NCI-H2107 (cell line): Measurements from ENCODE around the gene KCNJ6.
A peak's percentile ranks its signal among the peaks of the same experiment; 100 is the strongest.
"Not testable (repeated sequence)": the region's sequence is repeated elsewhere in the genome, so short reads cannot be mapped to it uniquely, and the experiment has no call there.

Experiments
- DNase-seq: peaks from one replicate; lab custom pipeline; 2025; lab: John Stamatoyannopoulos, UW

Gene KCNJ6

DNA sequence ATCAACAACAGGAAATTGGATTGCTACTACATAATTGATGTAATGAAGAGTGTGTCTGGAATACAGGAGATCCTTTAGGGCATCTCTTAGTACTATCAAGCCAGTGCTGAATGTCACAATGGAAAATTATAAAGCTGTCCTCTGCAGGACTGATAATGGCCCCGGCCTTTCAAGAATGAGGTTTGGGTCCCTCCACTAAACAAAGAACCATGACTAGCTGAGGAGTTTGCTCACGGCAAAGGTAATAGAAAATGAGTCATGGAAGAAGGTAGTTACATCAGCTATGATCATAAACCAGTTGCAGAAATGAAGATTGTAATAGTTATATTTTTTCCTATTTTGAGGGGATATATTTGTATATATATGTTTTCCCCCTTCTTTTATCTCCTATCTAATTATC, 145.8 kb downstream of the KCNJ6 start:
- no peak for DNase-seq

DNA sequence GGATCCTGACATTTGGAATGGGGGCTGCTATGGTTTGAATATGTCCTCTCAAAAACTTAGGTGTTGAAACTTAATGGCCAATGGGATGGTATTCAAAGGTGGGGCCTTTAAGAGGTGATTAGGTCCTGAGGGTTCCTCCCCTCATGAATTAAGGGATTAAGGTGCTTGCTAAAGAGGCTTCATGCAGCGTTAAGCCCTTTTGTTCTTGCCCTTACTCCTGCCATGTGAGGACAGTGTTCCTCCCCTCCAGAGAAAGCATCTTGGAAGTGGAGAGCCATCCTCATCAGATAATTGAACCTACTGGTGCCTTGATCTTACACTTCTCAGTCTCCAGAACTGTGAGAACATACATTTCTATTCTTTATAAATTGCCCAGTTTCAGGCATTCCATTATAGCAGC, 146.6 kb downstream of the KCNJ6 start:
- DNase-seq, result no peak

DNA sequence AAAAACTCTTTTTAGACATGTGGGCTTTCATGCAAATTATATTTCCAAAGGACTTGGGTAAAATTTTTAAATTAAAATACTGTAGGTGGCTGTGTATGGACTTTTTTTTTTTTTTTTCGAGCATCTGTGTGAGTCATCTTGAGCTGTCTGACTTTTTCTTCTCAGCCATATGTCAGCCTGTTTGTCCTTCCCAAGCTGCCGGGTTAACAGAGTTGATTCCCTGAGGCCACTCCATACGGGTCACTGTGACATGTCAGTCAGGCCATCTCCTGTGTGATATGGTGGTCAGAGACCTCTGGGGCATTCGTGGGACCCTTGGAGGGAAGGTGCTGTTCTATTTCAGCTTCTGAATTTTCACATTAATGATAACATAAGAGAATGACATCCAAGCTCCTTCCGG, 148.3 kb downstream of the KCNJ6 start:
- no peak for DNase-seq

DNA sequence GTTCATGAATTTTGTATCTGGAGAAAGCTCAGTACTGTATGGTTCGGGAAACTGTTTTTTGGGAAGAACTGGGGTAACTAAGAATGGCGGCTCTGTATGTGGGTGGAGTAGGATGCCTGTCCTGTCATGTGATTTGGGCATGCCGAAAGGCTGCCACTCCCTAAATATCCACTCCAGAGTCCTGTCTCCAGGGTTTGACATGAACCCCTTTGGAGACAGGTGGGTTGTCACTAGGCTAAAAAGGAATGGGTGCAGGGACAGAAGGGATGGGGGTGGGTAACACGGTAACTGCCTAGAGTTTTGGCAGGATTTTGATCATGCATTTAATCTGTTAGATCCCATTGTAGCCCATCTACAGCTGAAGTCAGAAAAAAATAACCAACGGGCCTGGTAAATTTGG, 150.1 kb downstream of the KCNJ6 start:
- no peak for DNase-seq

DNA sequence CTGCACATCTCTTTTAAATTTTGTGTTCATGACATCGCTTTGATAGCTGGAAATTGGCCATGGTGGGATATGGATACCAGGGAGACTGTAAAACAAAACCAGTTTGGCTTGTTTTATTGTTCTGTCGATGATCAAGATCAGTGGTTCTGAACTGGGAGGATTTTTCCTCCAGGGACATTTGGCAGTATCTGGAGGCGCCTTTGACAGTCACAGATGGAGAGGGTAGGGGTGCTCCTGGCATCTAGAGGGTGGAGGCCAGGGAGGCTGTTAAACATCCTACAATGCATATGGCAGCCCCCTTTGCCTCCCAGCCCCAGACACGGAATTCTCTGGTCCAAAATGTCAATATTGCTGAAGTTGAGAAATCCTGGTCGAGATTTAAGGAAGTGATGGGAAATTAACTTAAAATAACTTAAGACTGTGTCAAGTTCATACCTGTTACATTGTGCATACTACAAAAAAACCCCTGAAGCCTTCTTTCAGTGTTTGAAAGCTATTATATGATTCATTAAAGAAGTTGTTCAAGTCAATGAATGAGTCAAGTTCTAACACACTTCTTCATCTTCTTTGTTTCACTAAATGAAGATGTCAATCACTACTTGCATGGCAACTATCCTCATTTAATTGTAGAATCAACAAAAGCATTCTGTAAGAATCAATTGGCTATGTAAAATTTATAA, 150.9 kb downstream of the KCNJ6 start:
- DNase-seq, result no peak

DNA sequence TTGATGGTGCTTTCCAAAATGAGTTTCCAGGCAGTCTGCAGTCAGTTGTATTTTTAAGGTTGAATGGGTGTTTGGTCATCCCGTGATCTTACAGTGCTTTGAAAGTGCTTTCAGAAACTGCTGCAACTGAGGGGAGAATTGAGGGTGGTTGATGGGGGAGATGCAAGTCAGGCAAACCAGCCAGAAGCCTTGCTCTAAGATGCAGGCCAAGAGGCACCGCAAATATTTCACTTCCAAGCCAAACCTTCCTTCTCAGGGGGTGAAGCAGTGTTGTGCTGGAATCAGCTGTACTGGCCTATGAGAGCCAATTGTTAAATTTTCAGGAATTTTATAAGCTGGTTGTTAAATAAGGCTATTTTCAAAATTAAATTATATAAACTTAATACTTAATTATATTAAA, 151.6 kb downstream of the KCNJ6 start:
- DNase-seq, result no peak

DNA sequence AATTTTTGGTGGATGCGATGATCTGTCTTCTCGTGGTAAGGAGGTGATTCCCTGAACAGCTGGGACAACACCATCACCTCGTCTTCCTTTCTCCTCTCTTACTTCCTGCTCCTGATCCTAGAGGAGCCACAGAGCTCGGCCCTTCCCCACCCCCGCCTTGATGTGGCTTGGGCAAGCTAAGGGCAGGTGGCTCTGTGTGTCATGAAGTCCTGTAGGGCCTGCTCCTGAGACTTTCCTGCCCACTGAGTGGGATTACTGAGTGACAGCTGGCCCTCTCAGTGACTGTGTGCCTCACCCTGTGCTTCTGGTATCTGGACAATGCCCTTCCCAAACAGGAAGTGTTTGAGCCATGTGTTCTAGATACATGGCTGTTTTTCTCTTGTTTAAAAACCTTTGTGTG, 153.0 kb downstream of the KCNJ6 start:
- DNase-seq, result no peak

DNA sequence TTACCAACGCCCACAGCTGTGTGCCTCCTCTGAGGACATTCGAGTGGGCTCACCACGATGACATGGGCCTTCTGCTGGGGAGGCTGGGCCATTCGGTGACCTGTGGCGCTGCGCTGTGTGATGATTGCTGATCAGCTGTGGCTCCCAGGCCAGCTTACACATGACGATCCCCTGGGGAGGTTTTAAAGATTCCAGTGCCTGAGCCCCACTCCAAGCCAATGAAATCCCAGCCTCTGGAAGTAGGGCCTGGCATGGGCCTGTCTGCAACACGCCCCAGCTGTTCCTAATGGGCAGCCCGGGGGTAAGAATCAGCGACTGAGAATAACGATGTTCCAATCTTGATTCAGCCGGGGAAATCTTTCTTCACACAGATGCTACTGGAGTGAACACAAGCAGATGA, 153.7 kb downstream of the KCNJ6 start:
- no peak for DNase-seq

DNA sequence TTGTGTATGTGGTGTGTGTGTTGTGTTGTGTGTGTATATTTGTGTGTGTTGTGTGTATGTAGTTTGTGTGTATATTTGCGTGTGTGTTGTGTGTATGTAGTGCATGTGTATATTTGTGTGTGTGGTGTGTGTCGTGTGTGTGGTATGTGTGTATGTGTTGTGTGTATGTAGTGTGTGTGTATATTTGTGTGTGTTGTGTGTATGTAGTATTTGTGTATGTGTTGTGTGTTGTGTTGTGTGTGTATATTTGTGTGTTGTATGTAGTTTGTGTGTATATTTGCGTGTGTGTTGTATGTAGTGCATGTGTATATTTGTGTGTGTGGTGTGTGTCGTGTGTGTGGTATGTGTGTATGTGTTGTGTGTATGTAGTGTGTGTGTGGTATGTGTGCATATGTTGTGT, 154.9 kb downstream of the KCNJ6 start:
- not testable (repeated sequence) for DNase-seq

DNA sequence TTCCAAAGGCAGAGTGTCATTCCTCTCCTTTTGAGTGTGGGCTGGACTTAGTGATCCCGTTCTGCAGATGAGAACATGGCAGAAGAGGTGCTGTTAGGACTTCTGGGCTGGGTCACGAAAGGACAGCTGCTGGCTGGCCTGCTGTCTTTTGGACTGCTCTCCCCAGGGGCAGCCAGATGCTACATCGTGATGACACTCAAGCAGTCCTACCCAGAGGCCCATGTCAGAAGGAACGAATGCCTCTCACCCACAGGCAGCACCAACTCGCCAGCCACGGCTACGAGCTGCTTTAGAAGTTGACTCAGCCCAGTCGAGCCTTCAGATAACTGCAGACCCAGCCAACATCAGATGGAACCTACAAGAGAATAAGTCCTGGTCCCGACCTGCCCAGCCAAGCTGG, 156.5 kb downstream of the KCNJ6 start:
- DNase-seq, result no peak

DNA sequence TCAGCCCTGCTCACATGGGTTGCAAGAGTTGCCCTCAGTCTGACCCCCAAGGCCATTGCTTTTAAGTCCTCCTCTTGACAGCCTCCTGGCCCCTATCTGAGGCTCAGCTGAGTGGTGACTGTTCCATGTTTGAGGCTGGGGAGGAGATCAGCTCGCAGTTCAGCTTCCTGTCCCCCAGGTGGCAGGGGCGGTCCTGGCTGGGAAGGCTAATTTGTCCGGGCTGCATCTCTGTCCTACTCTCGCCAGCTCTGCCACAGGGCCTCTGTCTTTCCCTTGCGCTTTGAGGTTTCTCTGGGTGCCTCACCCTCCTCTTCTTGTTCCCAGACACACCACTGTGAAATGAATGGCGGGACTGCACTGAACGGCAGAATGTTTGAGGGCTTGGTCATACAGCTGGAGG, 157.3 kb downstream of the KCNJ6 start:
- peak; percentile 14 for DNase-seq

DNA sequence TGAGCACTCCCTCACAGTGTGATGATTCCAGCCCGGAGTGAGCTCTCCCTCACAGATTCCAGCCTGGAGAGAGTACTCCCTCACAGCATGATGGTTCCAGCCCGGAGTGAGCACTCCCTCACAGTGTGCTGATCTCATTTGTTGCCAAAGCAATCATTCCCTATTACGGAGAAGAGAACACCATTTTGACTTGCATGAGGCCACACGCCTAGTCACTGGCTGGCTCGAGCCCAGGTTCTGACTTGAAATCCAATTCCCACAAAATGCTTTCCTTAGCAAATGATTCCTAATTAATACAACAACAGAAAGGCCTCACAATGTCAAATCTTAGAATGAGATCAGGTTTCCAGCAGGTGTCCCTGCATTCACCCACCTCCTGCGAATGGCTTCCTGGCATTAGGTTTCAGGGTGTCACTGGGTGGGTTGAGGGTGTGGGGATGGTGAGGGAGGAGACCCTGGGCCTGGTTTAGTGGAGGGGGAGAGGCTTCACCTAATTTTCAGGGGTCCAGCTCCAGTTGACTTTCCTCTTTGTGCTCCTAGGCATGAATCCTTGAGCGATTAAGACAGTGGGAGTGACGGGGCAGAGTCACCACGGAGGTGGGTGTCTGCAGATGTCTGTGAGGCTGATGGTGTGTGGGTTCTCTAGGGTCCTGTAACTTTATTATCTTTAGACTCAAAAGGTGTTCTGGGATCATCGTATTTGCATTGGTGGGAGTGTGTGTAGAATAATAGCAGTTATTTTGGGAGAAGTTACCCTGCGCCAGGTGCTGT, 158.5 kb downstream of the KCNJ6 start:
- peak; percentile 53 for DNase-seq

DNA sequence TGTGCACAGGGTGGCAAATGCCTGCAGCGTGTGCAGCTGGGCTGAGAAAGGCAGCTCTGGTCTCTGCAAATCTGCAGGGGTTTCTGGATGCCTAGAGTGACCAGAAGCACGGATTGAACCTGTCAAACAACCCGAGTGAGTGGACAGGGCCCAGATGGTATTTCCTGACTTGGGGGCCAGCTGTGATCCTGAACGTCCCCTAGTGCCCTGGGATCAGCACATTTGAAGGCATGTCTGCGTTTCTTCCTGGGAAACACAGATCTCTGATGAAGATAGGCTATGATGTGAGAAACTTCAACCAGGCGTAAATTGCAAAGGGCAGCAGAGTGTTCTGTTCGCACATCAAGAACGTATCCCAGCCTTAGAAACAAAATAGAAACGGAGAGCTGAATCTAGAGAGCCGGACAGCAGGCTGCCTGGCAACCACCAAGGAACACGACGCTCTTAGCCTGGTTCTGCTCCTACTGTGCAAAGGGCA, 163.1 kb downstream of the KCNJ6 start:
- DNase-seq, result no peak

DNA sequence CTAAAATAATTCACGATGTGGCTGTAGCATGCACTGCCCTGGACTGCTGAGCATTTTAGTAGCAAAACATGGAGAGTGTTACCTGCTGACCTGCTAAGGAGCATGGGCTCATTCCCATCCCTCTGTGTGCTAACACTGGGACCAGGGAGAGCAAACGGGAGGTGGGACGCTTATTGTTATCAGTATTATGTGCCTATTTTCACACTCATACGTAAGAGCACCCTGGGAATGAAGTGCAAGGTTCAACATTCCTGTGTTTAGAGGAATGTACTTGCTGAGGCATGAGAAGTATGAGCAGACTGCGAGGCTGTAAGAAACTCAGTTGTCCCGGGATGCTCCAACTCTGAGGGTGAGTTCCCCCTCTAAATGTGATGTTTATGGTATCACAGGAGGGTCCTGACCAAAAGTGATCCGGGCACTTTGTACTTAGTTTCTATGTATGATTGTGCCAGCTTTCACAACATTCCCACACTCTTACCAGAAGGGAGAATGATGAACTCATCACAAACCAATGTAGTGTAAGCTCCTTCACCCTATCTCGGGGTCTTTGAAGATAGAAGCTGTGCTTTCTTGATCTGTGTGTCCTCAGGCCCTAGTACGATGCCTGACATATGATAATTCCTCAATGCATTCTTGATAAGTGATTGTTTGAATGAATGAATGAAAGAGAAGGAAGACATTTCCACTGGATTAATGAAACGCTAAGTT, 164.8 kb downstream of the KCNJ6 start:
- no peak for DNase-seq

DNA sequence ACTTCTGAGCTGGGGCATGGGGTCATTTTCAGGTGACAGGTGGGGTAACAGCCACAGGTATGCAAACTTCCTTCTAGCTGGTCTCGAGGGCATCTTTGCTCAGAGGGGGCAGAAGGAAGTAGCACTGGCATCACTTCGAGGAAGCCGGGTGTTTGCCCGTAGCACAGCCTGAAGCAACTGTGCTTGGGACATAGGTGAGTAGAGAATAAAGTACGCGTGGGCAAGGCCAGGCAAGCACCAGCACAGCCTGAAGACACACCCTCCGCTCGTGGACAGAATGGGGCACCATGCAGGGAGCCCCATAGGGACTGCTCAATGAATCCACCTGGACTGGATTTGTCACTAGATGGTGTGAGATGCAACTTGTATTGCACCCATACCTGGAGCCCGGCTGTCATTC, 167.1 kb downstream of the KCNJ6 start:
- DNase-seq, result no peak

DNA sequence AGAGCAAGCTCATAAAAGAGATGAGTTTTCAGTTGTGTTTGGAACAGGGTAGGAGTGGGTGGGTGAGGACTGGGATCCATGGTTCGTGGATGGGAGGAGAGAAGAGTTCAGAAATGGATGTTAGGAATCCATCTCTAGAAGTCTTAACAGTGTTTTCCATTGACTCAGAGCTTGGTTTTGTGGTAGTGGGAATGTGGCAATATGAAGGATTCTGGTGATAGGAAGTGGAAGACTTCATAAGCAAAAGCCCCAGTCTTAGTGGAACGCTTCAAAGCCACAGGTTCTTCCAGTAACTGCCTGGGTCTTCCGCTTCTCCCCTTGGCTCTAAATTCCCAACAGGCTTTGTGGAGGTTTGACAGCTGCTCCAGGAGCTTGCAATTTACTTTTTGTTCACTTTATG, 167.9 kb downstream of the KCNJ6 start:
- DNase-seq, result no peak

DNA sequence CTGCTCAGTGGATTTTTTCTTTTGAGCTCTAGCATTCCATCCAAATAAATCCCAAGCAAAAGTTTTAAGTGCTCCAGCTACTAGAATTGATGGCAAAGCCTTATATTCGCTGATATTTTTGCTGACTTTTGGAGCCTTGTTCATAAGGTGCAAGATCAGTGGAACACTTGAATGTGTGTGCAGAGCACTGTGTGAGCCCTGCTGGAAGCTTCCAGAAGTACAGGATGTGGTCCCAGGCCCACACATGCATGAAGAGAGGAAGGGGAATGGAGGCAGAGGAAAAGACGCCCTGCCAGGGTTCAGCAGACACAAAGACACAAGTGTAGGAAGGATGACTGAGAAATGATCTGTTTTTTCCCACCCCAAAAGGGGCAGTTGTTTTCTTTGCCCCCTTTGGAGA, 169.4 kb downstream of the KCNJ6 start:
- no peak for DNase-seq

DNA sequence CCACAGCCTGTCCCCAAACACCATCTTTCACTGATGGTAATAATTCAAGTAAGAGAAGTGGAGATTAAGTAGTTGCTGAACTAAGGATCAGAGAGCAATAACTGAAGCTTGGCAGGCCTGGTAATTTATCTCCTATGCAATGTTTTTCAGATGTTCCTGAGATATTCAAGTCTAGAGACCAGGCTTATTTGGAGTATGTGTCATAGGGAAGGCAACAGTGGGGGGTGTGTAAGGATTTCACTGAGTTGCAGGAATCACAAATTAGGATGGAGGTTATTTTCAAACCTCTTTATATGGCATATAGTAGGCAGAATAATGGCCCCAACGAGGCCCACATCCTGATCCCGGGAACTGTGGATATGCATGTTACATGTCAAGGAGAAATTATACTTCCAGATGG, 171.7 kb downstream of the KCNJ6 start:
- no peak for DNase-seq

DNA sequence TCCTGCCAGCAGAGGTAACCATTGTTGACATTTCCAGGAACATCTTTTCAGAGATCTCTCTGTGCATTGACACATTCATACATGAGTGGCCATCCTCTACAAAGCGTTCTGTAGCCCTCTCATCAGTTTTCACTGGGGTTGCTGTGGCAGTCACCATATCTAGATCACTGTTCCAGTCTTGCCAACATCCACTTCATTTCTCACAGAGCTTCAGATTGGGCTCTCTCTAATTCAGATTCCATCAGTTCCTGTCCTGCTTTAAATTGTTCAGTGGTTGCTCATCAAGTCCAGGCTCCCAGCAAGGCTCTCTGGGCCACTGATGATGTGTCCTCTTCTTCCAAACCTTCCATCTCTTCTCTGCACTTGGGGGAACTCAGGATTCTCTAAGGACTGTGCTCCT, 173.7 kb downstream of the KCNJ6 start:
- DNase-seq, result no peak

DNA sequence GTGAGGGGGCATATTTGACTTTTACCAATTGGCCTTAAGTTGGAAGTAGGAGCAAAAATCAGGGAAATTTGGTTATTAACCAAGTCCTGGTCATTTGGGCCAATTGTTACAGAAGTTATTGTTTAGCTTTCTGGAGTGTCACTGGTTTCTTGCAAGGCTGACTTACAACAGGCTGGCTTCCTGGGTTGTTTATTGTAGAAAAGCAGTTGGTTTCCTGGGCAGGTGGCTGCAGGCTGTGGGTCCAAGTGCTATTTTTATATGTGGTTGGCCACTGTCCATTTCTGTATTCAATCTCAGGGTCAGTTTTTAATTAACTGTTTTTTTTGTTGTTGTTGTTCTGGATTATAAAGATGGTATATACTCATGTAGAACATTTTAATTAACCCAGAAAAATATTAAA, 174.1 kb downstream of the KCNJ6 start:
- DNase-seq, result no peak

DNA sequence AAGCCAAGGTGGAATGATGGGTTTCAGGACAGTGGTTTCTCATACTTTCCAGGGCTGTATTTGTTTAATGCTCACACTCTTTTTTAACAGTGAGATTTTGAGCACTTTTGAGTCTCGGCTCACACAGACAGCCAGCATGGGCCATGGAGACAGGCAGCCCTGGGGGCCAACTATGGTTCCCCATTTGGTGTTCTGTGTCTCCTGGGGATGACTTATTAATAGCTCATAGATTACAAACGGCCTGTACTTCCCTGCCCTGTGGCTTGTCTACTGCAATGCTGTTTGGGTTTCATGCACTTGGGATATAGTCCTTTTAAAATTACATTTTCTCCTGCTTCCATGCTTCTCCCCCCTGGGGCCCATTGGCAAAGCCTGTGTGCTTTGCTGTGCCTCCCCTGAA, 178.3 kb downstream of the KCNJ6 start:
- DNase-seq, result no peak

DNA sequence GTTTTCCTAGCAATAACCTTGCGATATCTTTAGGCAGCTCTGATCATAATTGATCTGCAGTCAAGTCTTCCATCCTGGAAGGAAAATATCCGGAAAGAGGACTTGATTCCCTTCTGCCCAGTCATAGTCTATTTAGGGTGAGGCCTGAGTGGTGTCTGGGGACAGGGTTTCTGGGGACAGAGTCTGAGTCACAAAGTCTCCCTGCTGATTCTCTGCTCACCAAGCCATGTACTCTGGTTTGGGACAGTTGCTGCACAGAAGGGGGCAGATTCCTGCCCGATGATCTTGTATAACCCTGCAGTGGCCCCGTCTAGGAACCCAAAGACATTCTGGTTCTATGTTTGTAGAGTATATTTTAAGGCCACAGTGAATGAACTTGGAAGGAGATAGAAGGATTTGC, 178.8 kb downstream of the KCNJ6 start:
- no peak for DNase-seq

DNA sequence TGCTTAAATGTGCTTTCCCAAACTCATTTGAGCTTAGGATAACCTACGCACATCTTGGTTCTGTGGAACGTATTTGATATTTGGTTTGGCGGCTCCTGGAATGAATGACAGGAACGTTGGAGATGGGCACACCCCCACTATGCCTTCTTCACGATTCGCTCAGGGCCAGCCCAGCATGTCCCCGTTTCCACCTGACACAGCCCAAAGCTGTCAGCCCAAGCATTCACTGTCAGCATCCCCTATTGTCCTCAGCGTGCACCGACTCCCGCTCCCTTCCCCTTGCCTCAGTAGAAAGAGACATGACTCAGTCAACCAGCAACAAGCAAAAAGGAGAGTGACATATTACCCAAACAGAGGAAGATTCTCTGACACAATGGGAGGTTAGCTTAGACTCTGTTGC, 181.4 kb downstream of the KCNJ6 start:
- DNase-seq, result no peak
